Loucy (cell line): ENCODE measurements around the gene WDR37.

ENCODE experiments used
- H2AFZ ChIP-seq: fragments of 200-600 bp; sonication (generic); 2 replicates; pipeline ENCODE4 v1.6.0; 2016; ENCODE audit warnings: antibody characterized with exemption, mild to moderate bottlenecking, low read length, moderate library complexity
- H3F3A ChIP-seq: fragments of 200-600 bp; 2 replicates; pipeline ENCODE4 v1.6.0; 2016; ENCODE audit warnings: antibody characterized with exemption, low read depth, mild to moderate bottlenecking
- H3K27me3 ChIP-seq: fragments of 200-600 bp; sonication (generic); 2 replicates; pipeline ENCODE4 v1.6.1; 2014; ENCODE audit warnings: low read length, mild to moderate bottlenecking; ENCODE audit not compliant: insufficient read depth, poor library complexity, severe bottlenecking
- H3K36me3 ChIP-seq: fragments of 200-600 bp; sonication (generic); 2 replicates; pipeline ENCODE4 v1.6.1; 2016; ENCODE audit warnings: low read length; ENCODE audit not compliant: insufficient read depth
- H3K4me1 ChIP-seq: fragments of 200-600 bp; sonication (generic); 2 replicates; pipeline ENCODE4 v1.5.1; 2014; ENCODE audit warnings: low read length, mild to moderate bottlenecking; ENCODE audit not compliant: insufficient read depth, poor library complexity, severe bottlenecking
- H3K4me2 ChIP-seq: fragments of 200-600 bp; sonication (generic); 2 replicates; pipeline ENCODE4 v1.6.0; 2014; ENCODE audit warnings: antibody characterized with exemption, low read length, low read depth, mild to moderate bottlenecking; ENCODE audit not compliant: poor library complexity, severe bottlenecking
- H3K4me3 ChIP-seq: fragments of 200-600 bp; sonication (generic); 2 replicates; pipeline ENCODE4 v1.5.1; 2014; ENCODE audit warnings: low read length, mild to moderate bottlenecking, mixed read lengths; ENCODE audit not compliant: poor library complexity, severe bottlenecking
- H3K79me2 ChIP-seq: fragments of 200-600 bp; sonication (generic); 2 replicates; pipeline ENCODE4 v1.6.1; 2014; ENCODE audit warnings: low read length; ENCODE audit not compliant: insufficient read depth
- H3K9ac ChIP-seq: fragments of 200-600 bp; sonication (generic); 2 replicates; pipeline ENCODE4 v1.6.0; 2014; ENCODE audit warnings: mild to moderate bottlenecking, low read depth, low read length, moderate library complexity; ENCODE audit not compliant: poor library complexity, severe bottlenecking
- H3K9me2 ChIP-seq: fragments of 200-600 bp; sonication (generic); replicated peaks from 2 replicates; pipeline ENCODE4 v1.6.1; 2016; ENCODE audit warnings: low read depth, low read length, mixed read lengths
- H3K9me3 ChIP-seq: fragments of 200-600 bp; sonication (generic); 2 replicates; pipeline ENCODE4 v1.6.1; 2014; ENCODE audit warnings: mild to moderate bottlenecking, antibody characterized with exemption, low read length, low read depth; ENCODE audit not compliant: insufficient read depth
- H4K20me1 ChIP-seq: fragments of 200-600 bp; sonication (generic); 2 replicates; pipeline ENCODE4 v1.6.0; 2014; ENCODE audit warnings: antibody characterized with exemption, low read length, mild to moderate bottlenecking; ENCODE audit not compliant: insufficient read depth, poor library complexity, severe bottlenecking
- EZH2phosphoT487 ChIP-seq: fragments of 200-600 bp; IDR thresholded peaks from 2 replicates; pipeline ENCODE4 v1.6.1; 2018; ENCODE audit warnings: antibody characterized with exemption, mild to moderate bottlenecking, moderate library complexity, borderline replicate concordance
- TF ChIP-seq, protein P1 (sequence below): fragments of 200-600 bp; sonication (generic); conservative IDR thresholded peaks from 2 replicates; pipeline ENCODE4 v1.5.1; 2014; ENCODE audit warnings: mild to moderate bottlenecking, antibody characterized with exemption, low read length

WDR37 gene

GRCh38 chr10:1094112-1095057, 38.2 kb downstream of the WDR37 start:
- Histone ChIP-seq H3K9me2 (no peaks in the 10 kb centered on the region), H3K9me3 (no peaks in the 10 kb centered on the region), H3K36me3 (peaks cover 81% of the 10 kb centered on the region; the same call in 1 of the 2 replicates), H2AFZ (no peak overlapping the region), H3F3A (no peaks in the 10 kb centered on the region), H3K27me3 (no peaks in the 10 kb centered on the region), H4K20me1 (no peaks in the 10 kb centered on the region), H3K9ac (no peak overlapping the region), H3K79me2 (no peaks in the 10 kb centered on the region), H3K4me2 (no peak overlapping the region), H3K4me1 (no peaks in the 10 kb centered on the region), H3K4me3 (no peak overlapping the region)
- TF ChIP-seq EZH2phosphoT487: no peak
- TF ChIP-seq, protein P1, sequence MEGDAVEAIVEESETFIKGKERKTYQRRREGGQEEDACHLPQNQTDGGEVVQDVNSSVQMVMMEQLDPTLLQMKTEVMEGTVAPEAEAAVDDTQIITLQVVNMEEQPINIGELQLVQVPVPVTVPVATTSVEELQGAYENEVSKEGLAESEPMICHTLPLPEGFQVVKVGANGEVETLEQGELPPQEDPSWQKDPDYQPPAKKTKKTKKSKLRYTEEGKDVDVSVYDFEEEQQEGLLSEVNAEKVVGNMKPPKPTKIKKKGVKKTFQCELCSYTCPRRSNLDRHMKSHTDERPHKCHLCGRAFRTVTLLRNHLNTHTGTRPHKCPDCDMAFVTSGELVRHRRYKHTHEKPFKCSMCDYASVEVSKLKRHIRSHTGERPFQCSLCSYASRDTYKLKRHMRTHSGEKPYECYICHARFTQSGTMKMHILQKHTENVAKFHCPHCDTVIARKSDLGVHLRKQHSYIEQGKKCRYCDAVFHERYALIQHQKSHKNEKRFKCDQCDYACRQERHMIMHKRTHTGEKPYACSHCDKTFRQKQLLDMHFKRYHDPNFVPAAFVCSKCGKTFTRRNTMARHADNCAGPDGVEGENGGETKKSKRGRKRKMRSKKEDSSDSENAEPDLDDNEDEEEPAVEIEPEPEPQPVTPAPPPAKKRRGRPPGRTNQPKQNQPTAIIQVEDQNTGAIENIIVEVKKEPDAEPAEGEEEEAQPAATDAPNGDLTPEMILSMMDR: no peak

DNA sequence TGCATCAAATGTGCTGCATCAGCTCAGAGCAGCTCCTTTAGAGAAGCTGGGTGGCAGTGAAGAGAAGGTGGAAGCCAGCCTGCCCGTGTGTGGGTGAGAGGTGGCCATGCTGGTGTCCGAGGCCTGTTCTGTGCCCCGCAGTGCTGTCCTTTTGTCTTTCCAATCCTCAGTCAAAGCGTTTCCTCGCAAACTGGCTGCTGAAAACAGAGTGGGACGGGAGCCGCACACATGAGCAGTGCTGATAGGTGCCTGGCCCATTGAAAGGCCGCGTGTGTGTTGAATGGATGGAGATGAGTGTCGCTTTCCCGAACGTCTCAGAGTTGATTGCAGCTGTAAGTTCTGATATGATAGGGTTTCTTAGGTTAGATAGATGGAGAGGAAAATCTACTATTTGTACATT, 39.3 kb downstream of the WDR37 start:
- Histone ChIP-seq H3K27me3 (no peaks in the 10 kb centered on the region), H3K4me2 (no peak overlapping the region), H3K79me2 (no peaks in the 10 kb centered on the region), H3F3A (no peaks in the 10 kb centered on the region), H3K9ac (no peak overlapping the region), H3K36me3 (peaks cover 76% of the 10 kb centered on the region; the same call in 1 of the 2 replicates), H3K9me2 (no peaks in the 10 kb centered on the region), H4K20me1 (no peaks in the 10 kb centered on the region), H2AFZ (no peak overlapping the region), H3K9me3 (no peaks in the 10 kb centered on the region), H3K4me1 (no peaks in the 10 kb centered on the region), H3K4me3 (no peak overlapping the region)
- no peak for TF ChIP-seq EZH2phosphoT487
- TF ChIP-seq, protein P1: no peak

- H3K4me3 ChIP-seq: no peak overlapping the region
- peaks cover 74% of the 10 kb centered on the region; the same call in 1 of the 2 replicates for H3K36me3 ChIP-seq
- no peak for TF ChIP-seq EZH2phosphoT487
- TF ChIP-seq, protein P1: no peak
Observed at GRCh38 chr10:1096287-1096889, 40.2 kb downstream of the WDR37 start.

More at GRCh38 chr10:1096287-1096889, 40.2 kb downstream of the WDR37 start:
- Histone ChIP-seq H2AFZ (no peak overlapping the region), H3K27me3 (no peaks in the 10 kb centered on the region), H3F3A (no peaks in the 10 kb centered on the region), H3K79me2 (peaks cover 4% of the 10 kb centered on the region; the same call in 1 of the 2 replicates), H3K4me1 (no peaks in the 10 kb centered on the region), H3K9me3 (no peaks in the 10 kb centered on the region), H3K4me2 (no peak overlapping the region), H4K20me1 (no peaks in the 10 kb centered on the region), H3K9ac (no peak overlapping the region), H3K9me2 (no peaks in the 10 kb centered on the region)
